COLO668 (cell line): ENCODE data around the gene TMEM179.

Experiments
- DNase-seq: peaks from one replicate; lab custom pipeline; 2025; ENCODE audit not compliant: unreplicated experiment; lab: John Stamatoyannopoulos, UW

Gene TMEM179

DNA sequence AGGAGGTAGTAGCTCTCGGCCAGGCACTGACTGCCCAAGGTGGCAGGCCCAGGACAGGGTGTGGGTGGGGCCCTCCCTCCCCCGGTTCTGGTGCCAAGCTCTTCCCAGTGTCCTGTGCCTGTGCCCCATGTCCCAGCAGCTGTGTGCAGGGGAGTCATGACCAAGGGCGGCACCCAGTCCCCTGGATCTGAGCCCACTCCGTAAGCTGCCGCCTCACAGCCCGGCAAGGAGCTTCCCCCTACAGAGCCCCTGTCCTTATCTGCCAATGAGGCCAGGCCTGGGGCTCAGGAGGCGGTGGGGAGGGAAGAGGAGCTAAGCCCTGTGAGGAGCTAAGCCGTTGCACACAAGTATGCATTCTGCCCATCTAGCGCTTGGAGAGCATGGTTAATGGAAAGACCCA lies 30.6 kb downstream of the TMEM179 start:
- DNase-seq: no peak

- DNase-seq: no peak
Measured at GRCh38 chr14:104572668-104573067, 31.9 kb downstream of the TMEM179 start.

GRCh38 chr14:104572024-104572626 lies 32.4 kb downstream of the TMEM179 start:
- DNase-seq: no peak

DNA sequence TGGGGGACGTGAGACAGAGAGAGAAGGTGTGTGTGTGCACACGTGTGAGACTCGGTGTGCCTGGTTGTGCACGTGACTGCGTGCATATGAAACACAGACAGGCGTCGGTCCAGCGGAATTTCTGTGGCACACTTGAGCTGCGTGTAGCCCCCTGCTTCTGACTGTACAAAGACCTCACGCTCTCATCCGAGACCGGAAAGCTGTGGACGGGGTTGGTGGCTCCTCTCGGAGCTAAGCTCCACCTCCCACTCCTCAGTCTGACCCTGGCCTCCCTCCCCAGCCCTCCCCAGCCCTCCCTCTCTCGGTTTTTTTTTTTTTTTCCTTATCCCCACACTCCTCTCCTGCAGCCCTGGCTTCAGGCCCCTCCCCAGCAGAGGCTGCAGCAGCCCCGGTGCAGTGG lies 33.3 kb downstream of the TMEM179 start:
- no peak for DNase-seq

- DNase-seq: no peak
Measured at GRCh38 chr14:104569435-104569834, 35.1 kb downstream of the TMEM179 start.

DNA sequence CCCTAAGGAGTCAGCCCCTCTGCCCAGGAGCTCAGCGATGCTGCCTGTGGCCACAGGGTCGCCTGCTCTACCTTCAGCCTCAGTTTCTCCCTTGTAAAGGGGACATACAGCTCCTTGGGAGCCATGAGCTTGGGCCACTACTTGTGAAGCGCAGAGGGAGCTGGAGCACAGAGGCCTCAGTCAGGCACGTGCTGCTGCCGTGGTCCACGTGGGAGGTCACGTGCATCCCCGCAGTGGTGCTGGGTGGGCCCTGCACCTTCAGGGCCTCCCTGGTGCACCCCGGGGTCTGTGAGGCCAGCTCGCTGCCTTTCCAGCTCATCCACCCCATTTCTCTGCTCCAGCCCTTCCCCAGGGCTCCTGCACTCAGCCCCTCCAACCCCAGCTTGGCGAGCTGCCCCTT lies 36.0 kb downstream of the TMEM179 start:
- no peak for DNase-seq

DNA sequence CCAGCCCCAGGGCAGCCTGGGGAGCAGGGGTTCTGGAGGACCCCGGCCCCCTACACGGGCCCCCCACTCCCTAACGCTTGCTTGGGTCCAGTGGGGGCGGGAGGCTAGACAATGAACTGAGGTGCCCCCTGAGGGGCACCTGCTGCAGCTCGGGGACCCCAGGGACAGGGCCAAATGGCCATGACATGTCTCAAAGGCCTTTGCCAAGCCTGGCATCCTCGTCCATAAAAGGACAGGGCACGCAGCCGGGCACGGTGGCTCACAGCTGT lies 36.7 kb downstream of the TMEM179 start:
- no peak for DNase-seq

- no peak for DNase-seq
Measured at GRCh38 chr14:104567141-104567956, 37.2 kb downstream of the TMEM179 start.

DNA sequence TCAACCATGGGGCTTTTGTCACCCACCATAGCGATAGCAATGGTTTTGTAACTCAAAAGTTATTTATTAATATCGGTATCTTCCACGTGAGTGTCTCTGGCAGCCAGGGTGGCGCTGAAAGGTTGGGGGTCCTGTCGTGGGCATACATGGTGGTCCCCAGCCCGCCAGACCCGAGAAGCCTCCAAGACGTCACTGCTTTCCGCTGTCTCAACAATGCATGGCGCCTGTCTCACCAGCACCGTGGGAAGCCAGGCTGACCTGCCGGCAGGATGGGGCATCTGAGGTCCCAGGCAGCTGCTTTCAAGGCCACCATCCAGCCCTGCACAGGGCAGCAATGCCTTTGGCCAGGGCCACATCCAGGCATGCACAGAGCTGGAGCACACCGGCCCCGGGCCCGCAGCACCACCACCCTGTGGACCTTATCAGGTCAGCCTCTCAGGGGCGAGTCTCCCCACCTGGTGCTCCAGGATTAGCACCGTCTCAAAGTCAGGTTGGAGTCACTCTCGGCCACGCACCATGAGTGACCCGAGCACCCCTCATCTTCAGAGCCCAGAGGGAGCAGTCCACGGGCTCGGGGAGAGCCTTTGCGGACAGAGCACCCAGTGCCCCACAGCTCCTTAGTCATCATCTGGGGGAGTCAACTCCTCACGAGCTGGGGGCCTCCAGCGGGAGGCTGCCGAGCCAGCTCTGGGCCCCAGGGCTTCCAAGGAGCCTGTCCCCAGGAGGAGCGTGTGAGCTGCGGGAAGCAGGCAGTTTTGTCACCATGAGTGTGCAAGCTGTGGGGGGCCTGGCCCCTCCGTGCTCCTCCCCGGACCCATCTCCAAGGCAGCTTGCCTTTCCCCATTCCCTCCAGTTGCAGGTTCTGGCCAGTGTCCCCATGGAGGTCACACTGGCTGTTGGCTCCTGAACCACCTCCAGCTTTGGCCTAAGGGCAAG lies 39.6 kb downstream of the TMEM179 start:
- no peak for DNase-seq

DNA sequence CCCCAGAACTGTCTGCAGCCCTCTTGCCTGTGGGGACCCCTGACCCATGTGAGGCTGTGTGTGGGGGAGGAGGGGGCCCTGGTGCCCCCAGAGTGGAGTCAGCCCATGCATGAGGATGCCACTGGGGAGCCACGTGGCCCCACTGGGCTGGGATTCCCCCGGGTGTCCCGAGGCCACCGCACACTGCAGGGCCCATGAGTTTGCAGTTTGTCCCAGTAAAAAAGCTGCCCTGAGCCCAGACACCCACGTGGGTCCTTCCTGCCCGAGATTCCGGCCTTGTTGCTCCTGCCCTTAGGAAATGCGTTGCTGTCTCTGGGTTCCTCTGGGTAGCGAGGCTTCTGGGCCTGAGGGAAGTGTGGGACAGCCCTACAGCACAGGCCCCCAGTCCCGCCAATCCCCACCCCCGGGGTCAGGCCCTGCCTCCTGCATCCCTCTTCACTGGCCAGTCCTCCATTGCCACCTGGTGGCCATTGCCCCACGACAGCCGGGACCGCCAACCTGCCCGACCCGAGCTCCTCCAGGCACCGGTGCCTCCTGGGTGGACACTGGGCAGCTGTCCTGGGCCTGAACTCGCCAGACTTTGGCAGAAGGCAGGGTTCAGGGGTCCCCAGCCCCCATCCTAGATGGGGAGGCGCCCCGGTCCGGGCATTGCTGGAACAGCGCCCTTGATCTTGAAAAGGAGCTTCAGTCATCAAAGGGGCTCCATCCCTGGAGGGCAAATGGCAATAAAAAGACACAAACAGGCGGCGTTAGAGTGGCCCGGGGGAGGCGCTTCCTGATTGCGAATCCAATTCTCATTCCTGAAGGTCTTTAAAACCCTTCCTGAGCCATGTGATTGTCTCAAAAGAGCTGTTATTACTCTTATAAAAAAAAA lies 40.6 kb downstream of the TMEM179 start:
- peak; percentile 62 for DNase-seq

- no peak for DNase-seq
Measured at GRCh38 chr14:104563191-104563741, 41.3 kb downstream of the TMEM179 start.

GRCh38 chr14:104562606-104563005 lies 42.0 kb downstream of the TMEM179 start:
- no peak for DNase-seq

DNA sequence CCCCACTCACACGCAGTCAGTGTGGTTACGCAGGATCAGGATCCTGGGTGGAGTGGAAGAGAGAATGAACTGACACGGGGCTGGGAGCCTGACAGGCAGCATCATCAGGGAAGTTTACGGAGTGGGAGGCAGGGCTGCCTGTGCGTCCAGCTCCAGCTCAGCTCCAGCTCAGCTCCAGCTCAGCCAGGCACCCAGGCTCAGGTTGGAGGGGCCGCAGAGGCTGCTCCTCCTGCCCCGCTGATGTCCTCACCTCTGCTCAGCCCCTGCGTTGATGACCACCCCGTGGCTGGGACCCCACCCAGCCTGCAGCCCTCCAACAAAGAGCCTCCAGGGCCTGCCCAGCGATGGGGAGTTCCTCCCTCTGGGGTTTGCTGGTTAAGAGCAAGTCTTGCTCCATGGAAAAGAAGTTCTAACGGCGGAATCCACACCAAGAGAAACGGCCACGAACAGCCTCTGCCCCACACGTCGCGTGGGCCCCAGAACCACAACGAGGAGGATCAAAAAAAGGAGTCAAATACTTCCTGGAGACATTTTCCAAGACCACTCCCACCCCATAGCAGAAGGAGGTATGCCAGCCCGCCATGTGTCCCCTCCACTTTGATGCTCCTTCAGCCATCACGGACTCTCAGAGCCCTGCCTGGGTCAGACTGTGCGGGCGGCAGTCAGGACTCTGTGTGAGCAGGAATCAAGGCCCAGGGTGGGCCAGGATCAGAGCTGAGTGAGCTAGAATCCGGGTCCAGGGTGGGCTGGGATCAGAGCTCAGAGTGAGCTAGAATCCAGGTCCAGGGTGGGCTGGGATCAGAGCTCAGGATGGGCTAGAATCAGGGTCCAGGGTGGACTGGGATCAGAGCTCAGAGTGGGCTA lies 42.7 kb downstream of the TMEM179 start:
- DNase-seq: no peak

GRCh38 chr14:104561124-104561557 lies 43.4 kb downstream of the TMEM179 start:
- DNase-seq: no peak

DNA sequence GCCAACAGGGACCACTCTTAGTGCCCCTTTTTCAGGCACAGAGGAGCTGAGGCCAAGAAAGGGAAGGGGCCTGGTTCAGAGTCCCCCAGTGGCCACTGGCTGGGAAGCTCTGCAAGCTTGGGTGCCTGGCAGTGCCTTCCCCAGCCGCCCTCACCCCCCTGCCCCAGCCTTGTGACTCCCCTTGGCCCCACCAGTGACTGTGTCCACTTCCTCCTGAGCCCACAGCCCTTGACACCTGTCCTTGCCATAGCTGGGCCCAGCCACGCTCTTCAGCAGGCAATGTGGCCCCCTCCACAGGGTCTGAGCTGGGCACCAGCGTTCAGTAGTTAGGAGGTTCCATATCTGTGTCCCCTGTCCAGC lies 44.0 kb downstream of the TMEM179 start:
- DNase-seq: no peak

GRCh38 chr14:104559804-104560585 lies 44.6 kb downstream of the TMEM179 start:
- DNase-seq: no peak

DNA sequence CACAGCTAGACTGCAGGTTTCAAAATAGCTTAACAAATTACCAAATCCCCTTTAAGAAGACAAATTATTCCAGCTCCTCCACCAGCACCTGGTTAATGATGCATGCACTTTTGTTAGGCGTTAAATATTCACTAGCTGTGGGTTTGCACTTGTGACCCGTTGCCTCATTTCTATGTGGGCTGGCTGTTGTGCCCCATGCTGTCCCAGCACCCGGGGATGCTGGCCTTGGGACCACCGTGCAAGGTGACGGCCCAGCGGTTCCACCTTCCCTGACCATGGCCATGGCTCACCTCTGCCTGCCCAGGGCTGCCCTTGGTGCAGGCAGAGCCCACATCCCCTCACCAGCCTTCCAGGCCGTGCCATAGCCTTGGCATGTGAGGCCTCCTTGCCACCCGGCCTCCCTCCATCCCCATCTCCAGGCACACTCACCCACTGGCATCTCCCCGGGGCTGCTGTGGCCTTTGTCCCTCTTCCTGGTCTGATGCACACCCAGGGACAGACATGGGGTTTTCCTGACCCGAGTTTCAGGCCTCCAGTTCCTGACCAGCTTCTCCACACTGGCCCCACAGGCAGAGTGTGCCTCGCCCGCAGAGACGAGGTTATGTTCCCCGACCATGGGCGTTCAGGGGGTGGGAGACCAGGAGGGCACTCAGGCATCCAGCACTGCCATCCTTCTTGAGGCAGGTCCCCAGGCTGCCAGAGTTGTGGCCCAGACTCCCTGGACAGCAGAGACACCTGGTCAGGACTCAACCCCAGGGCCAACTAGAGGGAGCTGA lies 45.4 kb downstream of the TMEM179 start:
- no peak for DNase-seq
